Mesothelial cell of epicardium (in vitro differentiated cells): ENCODE measurements around the gene NAT14. TPM values are rescaled to one million over a fixed set of nuclear protein-coding genes. Genes with fewer than 3 reads are reported as not detected.

Experiments used
- DNase-seq, 2 experiments: peaks; one replicate each; pipeline ENCODE4 v3.0.0; 2021; ENCODE audit warnings: low spot score in 2 of 2; ENCODE audit not compliant: unreplicated experiment in 2 of 2
- H3K27ac Mint-ChIP-seq: 2 replicates; pipeline ENCODE4 v1.8.0; 2021; ENCODE audit warnings: mixed read lengths
- H3K27me3 Mint-ChIP-seq: 2 replicates; pipeline ENCODE4 v1.8.0; 2021; ENCODE audit warnings: low read depth, mixed read lengths
- H3K36me3 Mint-ChIP-seq: 2 replicates; pipeline ENCODE4 v1.8.0; 2021; ENCODE audit warnings: mixed read lengths
- H3K4me1 Mint-ChIP-seq: 2 replicates; pipeline ENCODE4 v1.8.0; 2021; ENCODE audit warnings: mixed read lengths
- H3K4me3 Mint-ChIP-seq: 2 replicates; pipeline ENCODE4 v1.8.0; 2021; ENCODE audit warnings: mild to moderate bottlenecking, moderate library complexity, mixed read lengths
- H3K9me3 Mint-ChIP-seq: 2 replicates; pipeline ENCODE4 v1.8.0; 2021; ENCODE audit warnings: mixed read lengths
- total RNA-seq: library from RNA; stranded (reverse); gene quantifications from 3 replicates; pipeline ENCODE4 v1.2.1, GENCODE V29; 2021
- TF ChIP-seq, protein P1 (sequence below): fragments of 200-600 bp; sonication (generic); IDR thresholded peaks from one replicate; pipeline ENCODE4 v1.5.0; 2021; ENCODE audit warnings: antibody characterized with exemption; ENCODE audit not compliant: unreplicated experiment

The NAT14 gene
- total RNA-seq, 1 donor from 2014 or later: 54.4 TPM

GRCh38 chr19:55486043-55486970 lies 1.3 kb downstream of the NAT14 start:
- Mint-ChIP-seq H3K27ac (peak overlapping the region; percentile 86), H3K4me1 (peaks cover 21% of the 10 kb centered on the region), H3K36me3 (no peaks in the 10 kb centered on the region), H3K4me3 (peak overlapping the region; percentile 80), H3K27me3 (no peaks in the 10 kb centered on the region), H3K9me3 (no peaks in the 10 kb centered on the region)
- TF ChIP-seq, protein P1, sequence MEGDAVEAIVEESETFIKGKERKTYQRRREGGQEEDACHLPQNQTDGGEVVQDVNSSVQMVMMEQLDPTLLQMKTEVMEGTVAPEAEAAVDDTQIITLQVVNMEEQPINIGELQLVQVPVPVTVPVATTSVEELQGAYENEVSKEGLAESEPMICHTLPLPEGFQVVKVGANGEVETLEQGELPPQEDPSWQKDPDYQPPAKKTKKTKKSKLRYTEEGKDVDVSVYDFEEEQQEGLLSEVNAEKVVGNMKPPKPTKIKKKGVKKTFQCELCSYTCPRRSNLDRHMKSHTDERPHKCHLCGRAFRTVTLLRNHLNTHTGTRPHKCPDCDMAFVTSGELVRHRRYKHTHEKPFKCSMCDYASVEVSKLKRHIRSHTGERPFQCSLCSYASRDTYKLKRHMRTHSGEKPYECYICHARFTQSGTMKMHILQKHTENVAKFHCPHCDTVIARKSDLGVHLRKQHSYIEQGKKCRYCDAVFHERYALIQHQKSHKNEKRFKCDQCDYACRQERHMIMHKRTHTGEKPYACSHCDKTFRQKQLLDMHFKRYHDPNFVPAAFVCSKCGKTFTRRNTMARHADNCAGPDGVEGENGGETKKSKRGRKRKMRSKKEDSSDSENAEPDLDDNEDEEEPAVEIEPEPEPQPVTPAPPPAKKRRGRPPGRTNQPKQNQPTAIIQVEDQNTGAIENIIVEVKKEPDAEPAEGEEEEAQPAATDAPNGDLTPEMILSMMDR: no peak
- no peak for DNase-seq

DNA sequence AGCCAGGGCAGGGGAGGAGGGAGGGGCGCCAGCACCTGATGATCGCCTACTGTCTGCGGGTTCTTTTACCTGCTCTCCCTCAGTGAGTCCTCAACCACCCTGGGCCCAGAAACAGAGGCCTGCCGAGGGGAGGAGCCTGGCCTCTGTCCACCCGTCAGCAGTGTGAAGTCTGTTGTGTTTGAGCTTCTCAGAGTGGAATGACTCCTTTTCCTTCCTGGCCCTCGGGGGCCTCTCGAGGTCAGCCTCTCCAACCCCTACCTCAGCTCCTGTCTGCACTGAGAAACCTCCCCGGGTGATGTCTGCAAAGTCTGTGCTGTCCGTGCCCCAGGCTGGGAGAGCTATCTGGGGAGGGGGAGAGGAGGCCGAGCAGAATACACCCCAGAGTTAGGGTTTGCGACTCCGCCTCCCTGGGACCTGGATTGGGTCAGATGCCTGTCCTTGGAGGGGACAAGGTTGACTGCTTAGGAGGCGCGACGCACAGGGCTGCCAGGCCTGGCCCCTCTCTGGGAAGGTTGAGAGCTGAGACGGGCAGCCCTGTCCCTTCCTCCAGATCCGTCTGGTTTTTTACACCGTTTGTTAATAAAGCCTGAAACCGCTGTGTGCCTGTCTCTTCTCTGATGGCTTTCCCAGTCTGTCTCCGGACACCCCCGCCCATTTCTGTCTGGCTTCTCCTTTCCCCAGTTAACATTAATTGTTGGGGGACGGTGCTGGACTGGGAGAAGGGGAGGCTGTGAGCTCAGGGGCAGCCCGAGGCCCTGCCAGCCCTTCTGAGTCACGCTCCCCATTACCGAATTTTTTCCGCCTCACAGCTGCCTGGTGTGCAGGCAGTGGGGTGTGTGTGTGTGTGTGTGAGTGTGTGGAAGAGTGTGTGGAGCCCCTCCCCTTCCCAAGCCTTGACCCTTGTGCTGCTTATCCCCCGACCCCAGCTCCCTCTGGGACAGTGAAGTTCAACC lies 2.3 kb downstream of the NAT14 start:
- DNase-seq: no peak
- Mint-ChIP-seq H3K27me3 (no peaks in the 10 kb centered on the region), H3K27ac (peak overlapping the region; percentile 86)

GRCh38 chr19:55487924-55488687 lies 3.1 kb downstream of the NAT14 start, which contains the start of gene SSC5D:
TSS of gene SSC5D (plus strand) at chr19:55488436. CDS start at chr19:55488590, 154 bp downstream.
- Mint-ChIP-seq H3K4me1 (peaks cover 24% of the 10 kb centered on the region), H3K9me3 (no peaks in the 10 kb centered on the region), H3K36me3 (no peaks in the 10 kb centered on the region), H3K4me3 (peak within 1 kb of the TSS; percentile 56), H3K27me3 (no peaks in the 10 kb centered on the region), H3K27ac (peak within 1 kb of the TSS; percentile 86)
- DNase-seq: no peak
- TF ChIP-seq, protein P1: no peak

More for the DNA sequence above, 2.3 kb downstream of the NAT14 start:
- Mint-ChIP-seq H3K4me3 (peak overlapping the region; percentile 56), H3K9me3 (no peaks in the 10 kb centered on the region), H3K4me1 (peaks cover 23% of the 10 kb centered on the region), H3K36me3 (no peaks in the 10 kb centered on the region)
- TF ChIP-seq, protein P1: no peak

DNA sequence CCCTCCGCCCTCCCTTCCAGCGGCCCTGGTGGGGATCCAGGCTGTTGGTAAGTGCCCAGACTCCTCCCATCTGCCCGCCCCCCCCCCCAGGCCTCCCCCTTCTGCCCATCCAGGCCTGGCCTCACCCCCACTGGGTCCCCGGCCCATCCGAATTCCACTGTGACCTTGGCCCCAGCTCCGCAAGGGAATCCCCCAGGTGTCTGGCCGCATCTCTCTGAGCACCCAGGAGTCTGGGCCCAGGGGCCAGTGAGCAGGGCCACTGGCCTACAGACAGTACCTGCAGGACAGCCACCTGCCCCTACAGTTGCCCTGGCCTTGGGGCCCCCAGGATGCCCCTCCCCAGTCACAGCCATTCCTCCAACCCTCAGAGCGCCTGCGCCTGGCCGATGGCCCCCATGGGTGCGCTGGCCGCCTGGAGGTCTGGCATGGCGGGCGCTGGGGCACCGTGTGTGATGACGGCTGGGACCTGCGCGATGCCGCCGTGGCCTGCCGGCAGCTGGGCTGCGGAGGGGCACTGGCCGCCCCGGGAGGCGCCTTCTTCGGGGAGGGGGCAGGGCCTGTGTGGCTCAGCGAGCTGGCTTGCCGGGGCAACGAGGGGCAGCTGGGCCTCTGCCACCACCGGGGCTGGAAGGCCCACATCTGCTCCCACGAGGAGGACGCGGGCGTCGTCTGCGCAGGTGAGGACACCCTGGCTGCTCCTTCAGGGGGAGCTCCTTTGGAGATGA lies 4.2 kb downstream of the NAT14 start:
- H3K27me3 Mint-ChIP-seq: no peaks in the 10 kb centered on the region
- DNase-seq: no peak
- no peak overlapping the region for H3K4me3 Mint-ChIP-seq
- H3K27ac Mint-ChIP-seq: no peak overlapping the region
- H3K9me3 Mint-ChIP-seq: no peaks in the 10 kb centered on the region
- H3K4me1 Mint-ChIP-seq: peaks cover 24% of the 10 kb centered on the region
- H3K36me3 Mint-ChIP-seq: no peaks in the 10 kb centered on the region
- TF ChIP-seq, protein P1: no peak
